HCT116 (cell line): Measurements from ENCODE around the gene RGP1. TPM values are rescaled to one million over a fixed set of nuclear protein-coding genes. Genes with fewer than 3 reads are reported as not detected.

Experiments
- ATAC-seq: fragments of 200-7000 bp; cut with Tn5 transposase; 2 replicates; pipeline ENCODE4 v1.9.1; 2020; ENCODE audit warnings: mild to moderate bottlenecking, moderate library complexity
- BruUV-seq: library from RNA; stranded (reverse); fragments of 400-500 nt; replicated peaks from 2 replicates; lab custom pipeline; 2021; lab: Mats Ljungman, UMichigan
- CTCF ChIA-PET: fragments of 300-600 bp; sonication (Branson Sonifier 250); formaldehyde crosslinking; loops from one replicate; lab custom pipeline; 2021; ENCODE audit warnings: antibody characterized with exemption; lab: Charles Lee
- POLR2A ChIA-PET: fragments of 300-600, 350-600 bp; sonication (Branson Sonifier 250); formaldehyde crosslinking; loops from one replicate; lab custom pipeline; 2021; ENCODE audit warnings: antibody characterized with exemption; lab: Charles Lee
- RAD21 ChIA-PET, 2 experiments: fragments of 300-600 bp; sonication (Branson Sonifier 250); formaldehyde crosslinking; loops; one replicate each; lab custom pipeline; 2023; ENCODE audit warnings: low total read pairs in 2 of 2; ENCODE audit not compliant: uncharacterized antibody in 2 of 2, unreplicated experiment in 2 of 2, low non-redundant PET in 1 of 2; lab: Charles Lee
- DNase-seq: peaks from one replicate; pipeline ENCODE4 v3.0.0-alpha.2; 2010; ENCODE audit warnings: low read depth, low spot score
- H2AFZ ChIP-seq: fragments of 200-600 bp; shearing (Covaris generic), sonication (generic); 2 replicates; pipeline ENCODE4 v1.6.1; 2017; ENCODE audit warnings: low read depth, mixed run types, mixed read lengths, antibody characterized with exemption, low read length; ENCODE audit not compliant: poor library complexity, severe bottlenecking
- H3K27ac ChIP-seq: 2 replicates; pipeline ENCODE4 v1.5.1; 2012; ENCODE audit warnings: low read depth, low read length
- H3K27me3 ChIP-seq: fragments of 200-600 bp; sonication (generic); 2 replicates; pipeline ENCODE4 v1.6.1; 2016; ENCODE audit warnings: mixed run types, low read length, mixed read lengths; ENCODE audit not compliant: insufficient read depth
- H3K36me3 ChIP-seq, 2 experiments: fragments of 200-500 bp in 1 of 2; fragments of 200-600 bp in 1 of 2; sonication (Bioruptor generic) in 1 of 2; sonication (generic) in 1 of 2; 2 replicates each; pipeline versions ENCODE4 v1.5.1 to v1.6.1; 2014 to 2016; ENCODE audit warnings: low read length in 2 of 2, inconsistent platforms in 1 of 2, mixed read lengths in 1 of 2, mixed run types in 1 of 2; ENCODE audit not compliant: insufficient read depth in 2 of 2, control insufficient read depth in 1 of 2
- H3K4me1 ChIP-seq, 2 experiments: fragments of 200-600 bp in 1 of 2; sonication (generic) in 1 of 2; 2 replicates each; pipeline versions ENCODE4 v1.5.1 to v1.6.1; 2012 to 2017; ENCODE audit warnings: low read length in 2 of 2, inconsistent platforms in 1 of 2, mild to moderate bottlenecking in 1 of 2, mixed read lengths in 1 of 2, mixed run types in 1 of 2, moderate library complexity in 1 of 2; ENCODE audit not compliant: insufficient read depth in 2 of 2, control insufficient read depth in 1 of 2
- H3K4me2 ChIP-seq: fragments of 200-600 bp; sonication (generic); 2 replicates; pipeline ENCODE4 v1.6.1; 2017; ENCODE audit warnings: mixed run types, low read length, mixed read lengths
- H3K4me3 ChIP-seq, 2 experiments: fragments of 200-600 bp in 1 of 2; sonication (generic) in 1 of 2; replicated peaks in 1 of 2; 2 replicates each; pipeline ENCODE4 v1.5.1; 2011 to 2016; ENCODE audit warnings: low read length in 2 of 2, control low read depth in 1 of 2, low read depth in 1 of 2, mild to moderate bottlenecking in 1 of 2, mixed read lengths in 1 of 2, mixed run types in 1 of 2
- H3K79me2 ChIP-seq: fragments of 200-600 bp; sonication (generic); 2 replicates; pipeline ENCODE4 v1.6.1; 2017; ENCODE audit warnings: mild to moderate bottlenecking, mixed run types, low read length, moderate library complexity, mixed read lengths; ENCODE audit not compliant: insufficient read depth
- H3K9ac ChIP-seq: fragments of 200-600 bp; sonication (generic); 2 replicates; pipeline ENCODE4 v1.6.1; 2016; ENCODE audit warnings: low read length, mixed read lengths
- H3K9me2 ChIP-seq: fragments of 200-600 bp; sonication (generic), shearing (Covaris generic); 2 replicates; pipeline ENCODE4 v1.6.1; 2017; ENCODE audit warnings: mixed run types, mild to moderate bottlenecking, moderate library complexity; ENCODE audit not compliant: insufficient read depth
- H3K9me3 ChIP-seq, 2 experiments: fragments of 200-500 bp in 1 of 2; fragments of 200-600 bp in 1 of 2; sonication (Bioruptor generic) in 1 of 2; sonication (generic) in 1 of 2; 2 replicates each; pipeline ENCODE4 v1.6.1; 2014 to 2017; ENCODE audit warnings: low read length in 2 of 2, mixed read lengths in 2 of 2, inconsistent platforms in 1 of 2, low read depth in 1 of 2, mild to moderate bottlenecking in 1 of 2, mixed run types in 1 of 2, moderate library complexity in 1 of 2; ENCODE audit not compliant: control insufficient read depth in 1 of 2, insufficient read depth in 1 of 2
- H4K20me1 ChIP-seq: fragments of 200-600 bp; sonication (generic), shearing (Covaris generic); 2 replicates; pipeline ENCODE4 v1.6.1; 2017; ENCODE audit warnings: mixed run types, mild to moderate bottlenecking, moderate library complexity; ENCODE audit not compliant: insufficient read depth
- CBX3 ChIP-seq: IDR thresholded peaks from 2 replicates; pipeline ENCODE4 v1.6.1; 2012; ENCODE audit warnings: low read depth
- EGR1 ChIP-seq: IDR thresholded peaks from 2 replicates; pipeline ENCODE4 v1.6.1; 2012; ENCODE audit warnings: low read depth
- ELF1 ChIP-seq: IDR thresholded peaks from 2 replicates; pipeline ENCODE4 v1.6.1; 2012; ENCODE audit warnings: low read depth, borderline replicate concordance
- EZH2 ChIP-seq: fragments of 200-600 bp; sonication (generic); IDR thresholded peaks from 2 replicates; pipeline ENCODE4 v1.6.1; 2017; ENCODE audit warnings: antibody characterized with exemption, mixed run types
- EZH2phosphoT487 ChIP-seq: fragments of 200-600 bp; IDR thresholded peaks from 2 replicates; pipeline ENCODE4 v1.6.1; 2018; ENCODE audit warnings: antibody characterized with exemption, borderline replicate concordance
- FOSL1 ChIP-seq: IDR thresholded peaks from 2 replicates; pipeline ENCODE4 v1.6.1; 2012; ENCODE audit warnings: low read depth
- JUND ChIP-seq: IDR thresholded peaks from 2 replicates; pipeline ENCODE4 v1.6.1; 2012
- POLR2AphosphoS5 ChIP-seq: IDR thresholded peaks from 2 replicates; pipeline ENCODE4 v1.6.1; 2011; ENCODE audit warnings: mild to moderate bottlenecking, low read depth, low read length, moderate library complexity
- RAD21 ChIP-seq: IDR thresholded peaks from 2 replicates; pipeline ENCODE4 v1.6.1; 2012; ENCODE audit warnings: low read depth, mild to moderate bottlenecking
- SP1 ChIP-seq: IDR thresholded peaks from 2 replicates; pipeline ENCODE4 v1.6.1; 2012; ENCODE audit warnings: low read depth
- ZFX ChIP-seq: fragments of 450-650 bp; IDR thresholded peaks from 2 replicates; pipeline ENCODE4 v1.6.1; 2017
- ZNF274 ChIP-seq: fragments of 200-500 bp; sonication (Bioruptor generic); IDR thresholded peaks from 2 replicates; pipeline ENCODE4 v1.6.1; 2014; ENCODE audit warnings: mild to moderate bottlenecking, low read depth, low read length, inconsistent platforms
- intact Hi-C: fragments of 100-400 bp; cut with micrococcal nuclease; formaldehyde crosslinking; loops from 2 replicates; pipeline ENCODE4 v1.10.0; 2022
- total RNA-seq: library from RNA; stranded (reverse); gene quantifications from one replicate; pipeline ENCODE4 v1.2.1, GENCODE V29; 2021; ENCODE audit not compliant: unreplicated experiment
- TF ChIP-seq, protein P1 (sequence below): IDR thresholded peaks from 2 replicates; pipeline ENCODE4 v1.6.1; 2012
- TF ChIP-seq, protein P2 (sequence below), 3 experiments: fragments of 200-600 bp in 1 of 3; sonication (generic) in 1 of 3; IDR thresholded peaks in 2 of 3; conservative IDR thresholded peaks in 1 of 3; 2 replicates each; pipeline ENCODE4 v1.5.1; 2012 to 2017; ENCODE audit warnings: low read depth in 2 of 3, low read length in 2 of 3, antibody characterized with exemption in 1 of 3, borderline replicate concordance in 1 of 3, control low read depth in 1 of 3, mild to moderate bottlenecking in 1 of 3, mixed read lengths in 1 of 3, mixed run types in 1 of 3, moderate library complexity in 1 of 3; ENCODE audit not compliant: insufficient read depth in 1 of 3
- TF ChIP-seq, protein P3 (sequence below): IDR thresholded peaks from 2 replicates; pipeline ENCODE4 v1.6.1; 2012
- TF ChIP-seq, protein P4 (sequence below): IDR thresholded peaks from 2 replicates; pipeline ENCODE4 v1.6.1; 2012; ENCODE audit warnings: low read depth

RGP1 gene
- total RNA-seq, 1 experiment from 2014 or later = 32.6 TPM

DNA sequence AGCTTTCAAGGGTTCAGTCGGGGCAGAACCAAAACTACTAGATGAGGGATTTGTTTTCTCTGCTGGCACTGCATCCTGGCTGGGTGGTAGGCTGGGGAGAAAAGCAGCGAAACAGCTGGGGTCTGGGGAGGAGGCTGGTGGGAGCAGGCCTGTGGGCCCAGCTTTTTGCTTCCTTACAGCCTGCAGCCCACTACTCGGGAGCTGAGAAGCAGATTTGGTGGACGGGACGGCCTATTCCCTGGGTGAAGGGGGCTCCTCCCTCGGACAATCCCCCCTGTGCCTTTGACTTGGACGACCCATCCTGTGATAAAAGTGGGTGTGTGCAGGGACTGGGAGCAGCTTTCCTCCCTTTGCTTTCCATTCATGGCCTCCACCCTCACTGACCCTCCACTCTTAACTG, 51.4 kb downstream of the RGP1 start (continued):
- TF ChIP-seq POLR2AphosphoS5 (no peak), RAD21 (no peak), EZH2 (no peak), CBX3 (no peak), FOSL1 (no peak), JUND (no peak), ZFX (no peak), EZH2phosphoT487 (no peak)
- TF ChIP-seq, protein P1, sequence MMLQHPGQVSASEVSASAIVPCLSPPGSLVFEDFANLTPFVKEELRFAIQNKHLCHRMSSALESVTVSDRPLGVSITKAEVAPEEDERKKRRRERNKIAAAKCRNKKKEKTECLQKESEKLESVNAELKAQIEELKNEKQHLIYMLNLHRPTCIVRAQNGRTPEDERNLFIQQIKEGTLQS = no peak

DNA sequence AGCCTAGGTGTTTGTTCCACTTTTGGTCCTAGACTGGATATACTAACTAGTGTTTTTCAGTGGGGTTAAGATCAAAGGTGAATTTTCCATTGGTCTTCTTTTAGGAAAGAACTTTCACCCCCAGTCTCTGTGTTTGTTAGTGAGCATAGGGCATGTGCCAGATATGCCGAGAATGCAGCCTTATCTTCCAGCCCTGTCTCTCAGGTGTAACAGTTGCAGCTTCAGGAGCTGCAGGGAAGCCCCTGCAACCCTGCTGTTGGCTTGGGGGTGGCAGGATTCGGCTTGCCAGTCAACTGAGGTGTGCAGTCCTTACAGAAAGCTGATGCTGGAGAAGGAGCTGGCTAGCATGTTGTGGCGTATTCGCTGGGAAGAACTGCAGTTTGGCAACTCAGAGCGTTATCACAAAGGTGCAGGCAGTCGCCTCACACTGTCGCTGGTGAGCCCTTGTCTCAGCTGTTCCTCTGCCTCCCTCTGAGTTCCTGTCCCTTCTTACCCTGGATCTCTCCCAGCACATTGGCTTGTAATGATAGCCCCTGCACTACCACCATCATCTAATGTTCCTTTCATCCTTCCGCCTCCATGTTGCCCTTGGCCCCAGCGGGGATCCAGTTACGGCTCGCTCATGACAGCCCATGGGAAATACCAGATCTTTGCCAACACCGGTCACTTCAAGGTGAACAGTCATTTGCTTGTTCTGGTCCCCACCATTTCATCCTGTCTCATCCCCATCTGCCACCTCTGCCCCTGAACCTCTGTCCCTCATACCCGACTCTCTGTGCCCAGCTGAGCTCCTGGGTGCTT, 52.4 kb downstream of the RGP1 start:
- RAD21 ChIA-PET = no interaction called here
- Histone ChIP-seq H3K27me3 (no peaks in the 10 kb centered on the region), H3K79me2 (no peaks in the 10 kb centered on the region), H3K9me2 (no peaks in the 10 kb centered on the region), H3K9me3 (no peaks in the 10 kb centered on the region), H2AFZ (no peak overlapping the region), H3K4me1 (peaks cover 0 to 16% of the 10 kb centered on the region in 2 experiments; a peak in 2 of 4 replicates), H3K4me2 (no peak overlapping the region), H4K20me1 (no peaks in the 10 kb centered on the region), H3K36me3 (0 out of 4 replicates have a peak, but pooled peaks cover 0 to 7% of the 10 kb centered on the region in 2 experiments), H3K27ac (no peak overlapping the region), H3K9ac (no peak overlapping the region), H3K4me3 (no peak overlapping the region)
- ATAC-seq = no peak
- no peak for DNase-seq
- POLR2A ChIA-PET = no interaction called here
- no TSS peak for BruUV-seq
- intact Hi-C loops = no loop called here
- CTCF ChIA-PET = interaction anchor here (1.0 kb wide), 1 partner anchor 11 kb away, joined by 4 read pairs; no protein-coding TSS in a partner anchor
- TF ChIP-seq, protein P2, sequence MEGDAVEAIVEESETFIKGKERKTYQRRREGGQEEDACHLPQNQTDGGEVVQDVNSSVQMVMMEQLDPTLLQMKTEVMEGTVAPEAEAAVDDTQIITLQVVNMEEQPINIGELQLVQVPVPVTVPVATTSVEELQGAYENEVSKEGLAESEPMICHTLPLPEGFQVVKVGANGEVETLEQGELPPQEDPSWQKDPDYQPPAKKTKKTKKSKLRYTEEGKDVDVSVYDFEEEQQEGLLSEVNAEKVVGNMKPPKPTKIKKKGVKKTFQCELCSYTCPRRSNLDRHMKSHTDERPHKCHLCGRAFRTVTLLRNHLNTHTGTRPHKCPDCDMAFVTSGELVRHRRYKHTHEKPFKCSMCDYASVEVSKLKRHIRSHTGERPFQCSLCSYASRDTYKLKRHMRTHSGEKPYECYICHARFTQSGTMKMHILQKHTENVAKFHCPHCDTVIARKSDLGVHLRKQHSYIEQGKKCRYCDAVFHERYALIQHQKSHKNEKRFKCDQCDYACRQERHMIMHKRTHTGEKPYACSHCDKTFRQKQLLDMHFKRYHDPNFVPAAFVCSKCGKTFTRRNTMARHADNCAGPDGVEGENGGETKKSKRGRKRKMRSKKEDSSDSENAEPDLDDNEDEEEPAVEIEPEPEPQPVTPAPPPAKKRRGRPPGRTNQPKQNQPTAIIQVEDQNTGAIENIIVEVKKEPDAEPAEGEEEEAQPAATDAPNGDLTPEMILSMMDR (IDR thresholded peaks at IDR 0.05 in 2 of 3, conservative IDR thresholded peaks at IDR 0.05 in 1 of 3; ENCODE audit: borderline replicate concordance in 1 of 3, insufficient read depth in 1 of 3, low read depth in 2 of 3, low read length in 2 of 3) = no peak
- TF ChIP-seq, protein P3, sequence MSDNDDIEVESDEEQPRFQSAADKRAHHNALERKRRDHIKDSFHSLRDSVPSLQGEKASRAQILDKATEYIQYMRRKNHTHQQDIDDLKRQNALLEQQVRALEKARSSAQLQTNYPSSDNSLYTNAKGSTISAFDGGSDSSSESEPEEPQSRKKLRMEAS = no peak
- no peak for TF ChIP-seq ZNF274
- TF ChIP-seq, protein P4, sequence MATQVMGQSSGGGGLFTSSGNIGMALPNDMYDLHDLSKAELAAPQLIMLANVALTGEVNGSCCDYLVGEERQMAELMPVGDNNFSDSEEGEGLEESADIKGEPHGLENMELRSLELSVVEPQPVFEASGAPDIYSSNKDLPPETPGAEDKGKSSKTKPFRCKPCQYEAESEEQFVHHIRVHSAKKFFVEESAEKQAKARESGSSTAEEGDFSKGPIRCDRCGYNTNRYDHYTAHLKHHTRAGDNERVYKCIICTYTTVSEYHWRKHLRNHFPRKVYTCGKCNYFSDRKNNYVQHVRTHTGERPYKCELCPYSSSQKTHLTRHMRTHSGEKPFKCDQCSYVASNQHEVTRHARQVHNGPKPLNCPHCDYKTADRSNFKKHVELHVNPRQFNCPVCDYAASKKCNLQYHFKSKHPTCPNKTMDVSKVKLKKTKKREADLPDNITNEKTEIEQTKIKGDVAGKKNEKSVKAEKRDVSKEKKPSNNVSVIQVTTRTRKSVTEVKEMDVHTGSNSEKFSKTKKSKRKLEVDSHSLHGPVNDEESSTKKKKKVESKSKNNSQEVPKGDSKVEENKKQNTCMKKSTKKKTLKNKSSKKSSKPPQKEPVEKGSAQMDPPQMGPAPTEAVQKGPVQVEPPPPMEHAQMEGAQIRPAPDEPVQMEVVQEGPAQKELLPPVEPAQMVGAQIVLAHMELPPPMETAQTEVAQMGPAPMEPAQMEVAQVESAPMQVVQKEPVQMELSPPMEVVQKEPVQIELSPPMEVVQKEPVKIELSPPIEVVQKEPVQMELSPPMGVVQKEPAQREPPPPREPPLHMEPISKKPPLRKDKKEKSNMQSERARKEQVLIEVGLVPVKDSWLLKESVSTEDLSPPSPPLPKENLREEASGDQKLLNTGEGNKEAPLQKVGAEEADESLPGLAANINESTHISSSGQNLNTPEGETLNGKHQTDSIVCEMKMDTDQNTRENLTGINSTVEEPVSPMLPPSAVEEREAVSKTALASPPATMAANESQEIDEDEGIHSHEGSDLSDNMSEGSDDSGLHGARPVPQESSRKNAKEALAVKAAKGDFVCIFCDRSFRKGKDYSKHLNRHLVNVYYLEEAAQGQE = no peak
- no peak for TF ChIP-seq POLR2AphosphoS5
- no peak for TF ChIP-seq JUND
- TF ChIP-seq, protein P1 = no peak
- TF ChIP-seq ZFX = no peak
- TF ChIP-seq ELF1 = no peak
- no peak for TF ChIP-seq SP1
- no peak for TF ChIP-seq EGR1
- TF ChIP-seq RAD21 = no peak
